ENCODE results near the gene TUBA4B. TPM values are rescaled to one million over a fixed set of nuclear protein-coding genes. Genes with fewer than 3 reads are reported as not detected.
"Not testable (repeated sequence)": the region's sequence is repeated elsewhere in the genome, so short reads cannot be mapped to it uniquely, and the experiment has no call there.

Gene TUBA4B
- total RNA-seq, 1 experiment from 2014 or later = not detected

GRCh38 chr2:219306047-219306446, 53.0 kb downstream of the TUBA4B start:
- Histone ChIP-seq H3K36me3 (no peaks in the 10 kb centered on the region), H3K4me3 (no peak overlapping the region), H3K27ac (no peak overlapping the region), H3K9me3 (replicated peaks) (no peaks in the 10 kb centered on the region), H3K27me3 (replicated peaks) (peaks cover 27% of the 10 kb centered on the region), H3K4me1 (replicated peaks) (peaks cover 12% of the 10 kb centered on the region)
- DNase-seq (ENCODE audit: low read depth in 1 of 2, low spot score in 2 of 2) = no peak

GRCh38 chr2:219308142-219309101, 55.4 kb downstream of the TUBA4B start:
- peak; percentile 77 to 83 for DNase-seq (ENCODE audit: low read depth in 1 of 2, low spot score in 2 of 2)
- Histone ChIP-seq H3K4me3 (peak overlapping the region; percentile 11; the same call in 1 of the 2 replicates), H3K36me3 (no peaks in the 10 kb centered on the region), H3K27ac (no peak overlapping the region), H3K4me1 (replicated peaks) (peaks cover 12% of the 10 kb centered on the region), H3K9me3 (replicated peaks) (no peaks in the 10 kb centered on the region), H3K27me3 (replicated peaks) (peaks cover 28% of the 10 kb centered on the region)

- no peak for DNase-seq (ENCODE audit: low read depth in 1 of 2, low spot score in 2 of 2)
- Histone ChIP-seq H3K27ac (no peak within 1 kb of the TSS), H3K36me3 (no peaks in the 10 kb centered on the region), H3K9me3 (replicated peaks) (no peaks in the 10 kb centered on the region), H3K4me1 (replicated peaks) (peaks cover 12% of the 10 kb centered on the region), H3K27me3 (replicated peaks) (peaks cover 24% of the 10 kb centered on the region), H3K4me3 (peak within 1 kb of the TSS; percentile 11; the same call in 1 of the 2 replicates)
These were observed 56.2 kb downstream of the TUBA4B start, which contains the start of gene PTPRN for GRCh38 chr2:219309278-219309677. Gene PTPRN, minus strand, starts transcription at chr2:219309401. Its CDS starts 69 bp downstream, at chr2:219309332.

GRCh38 chr2:219312683-219313263, 59.7 kb downstream of the TUBA4B start:
- H3K9me3 ChIP-seq (replicated peaks); DNase-seq (ENCODE audit: low read depth in 1 of 2, low spot score in 2 of 2); H3K4me3 ChIP-seq; H3K27ac ChIP-seq; H3K36me3 ChIP-seq: not testable (repeated sequence)
- peaks cover 22% of the 10 kb centered on the region for H3K27me3 ChIP-seq (replicated peaks)
- H3K4me1 ChIP-seq (replicated peaks) = peaks cover 12% of the 10 kb centered on the region

- no peak for DNase-seq (ENCODE audit: low read depth in 1 of 2, low spot score in 2 of 2)
- Histone ChIP-seq H3K36me3 (no peaks in the 10 kb centered on the region), H3K9me3 (replicated peaks) (no peaks in the 10 kb centered on the region), H3K27me3 (replicated peaks) (peaks cover 18% of the 10 kb centered on the region; the same call in 1 of the 2 replicates), H3K4me1 (replicated peaks) (no peaks in the 10 kb centered on the region), H3K27ac (no peak overlapping the region), H3K4me3 (no peak overlapping the region)
These were observed 61.9 kb downstream of the TUBA4B start for GRCh38 chr2:219314804-219315468.

Other genes starting within 250 kb of the TUBA4B start
- gene CFAP65, start 211.7 kb upstream of the TUBA4B start, total RNA-seq (2014; rRNA removed; shearing (Covaris generic)) = not detected in 2 replicates
- gene IHH, start 192.3 kb upstream of the TUBA4B start, total RNA-seq (2014; rRNA removed; shearing (Covaris generic)) = 0.05 TPM in 1 of 2 replicates, not detected in the other
- 13.0 and 15.4 TPM in 2 replicates for gene NHEJ1, start 92.4 kb upstream of the TUBA4B start, total RNA-seq (2014; rRNA removed; shearing (Covaris generic))
- 0.13 TPM in 1 of 2 replicates, not detected in the other for gene SLC23A3, start 83.2 kb upstream of the TUBA4B start, total RNA-seq (2014; rRNA removed; shearing (Covaris generic))
- gene CNPPD1, start 76.3 kb upstream of the TUBA4B start, total RNA-seq (2014; rRNA removed; shearing (Covaris generic)) = 26.1 and 33.8 TPM in 2 replicates
- gene RETREG2, start 75.0 kb upstream of the TUBA4B start, total RNA-seq (2014; rRNA removed; shearing (Covaris generic)) = 37.6 and 45.8 TPM in 2 replicates
- 42.7 and 50.1 TPM in 2 replicates for gene ZFAND2B, start 46.5 kb upstream of the TUBA4B start, total RNA-seq (2014; rRNA removed; shearing (Covaris generic))
- 19.1 and 22.2 TPM in 2 replicates for gene ABCB6, start 34.3 kb upstream of the TUBA4B start, total RNA-seq (2014; rRNA removed; shearing (Covaris generic))
- 29.8 and 45.8 TPM in 2 replicates for gene ATG9A, start 23.6 kb upstream of the TUBA4B start, total RNA-seq (2014; rRNA removed; shearing (Covaris generic))
- gene ANKZF1, start 23.4 kb upstream of the TUBA4B start, total RNA-seq (2014; rRNA removed; shearing (Covaris generic)) = 13.9 and 15.2 TPM in 2 replicates
- 0.53 and 3.6 TPM in 2 replicates for gene GLB1L, start 7.8 kb upstream of the TUBA4B start, total RNA-seq (2014; rRNA removed; shearing (Covaris generic))
- gene STK16, start 7.8 kb upstream of the TUBA4B start, total RNA-seq (2014; rRNA removed; shearing (Covaris generic)) = 13.2 and 18.6 TPM in 2 replicates
- gene TUBA4A, start 675 bp downstream of the TUBA4B start, total RNA-seq (2014; rRNA removed; shearing (Covaris generic)) = 0.45 TPM in 1 of 2 replicates, not detected in the other
- 35.5 and 57.8 TPM in 2 replicates for gene DNAJB2, start 26.1 kb downstream of the TUBA4B start, total RNA-seq (2014; rRNA removed; shearing (Covaris generic))
- 4.2 and 4.9 TPM in 2 replicates for gene PTPRN, start 56.2 kb downstream of the TUBA4B start, total RNA-seq (2014; rRNA removed; shearing (Covaris generic))
- gene RESP18, start 79.5 kb downstream of the TUBA4B start, total RNA-seq (2014; rRNA removed; shearing (Covaris generic)) = not detected in 2 replicates
- 25.5 and 56.1 TPM in 2 replicates for gene DNPEP, start 134.7 kb downstream of the TUBA4B start, total RNA-seq (2014; rRNA removed; shearing (Covaris generic))
- 0.13 TPM in 1 of 2 replicates, not detected in the other for gene DES, start 165.1 kb downstream of the TUBA4B start, total RNA-seq (2014; rRNA removed; shearing (Covaris generic))
- gene SPEG, start 181.6 kb downstream of the TUBA4B start, total RNA-seq (2014; rRNA removed; shearing (Covaris generic)) = 0.44 and 4.2 TPM in 2 replicates
- 40.5 and 47.0 TPM in 2 replicates for gene GMPPA, start 245.6 kb downstream of the TUBA4B start, total RNA-seq (2014; rRNA removed; shearing (Covaris generic))